SK-N-SH treated with all-trans-retinoic acid at 6 μM for 48 hours (cell line): ENCODE data around the gene USP43.

ENCODE experiments used
- ARNTL ChIP-seq: fragments of 450-650 bp; formaldehyde crosslinking; IDR thresholded peaks from 2 replicates; pipeline ENCODE4 v1.5.0; 2020; ENCODE audit warnings: low read depth, mild to moderate bottlenecking, moderate library complexity, borderline replicate concordance
- BACH2 ChIP-seq: fragments of 250-450 bp; sonication (Bioruptor Pico); IDR thresholded peaks from 2 replicates; pipeline ENCODE4 v1.9.0; 2021; ENCODE audit warnings: mild to moderate bottlenecking, borderline replicate concordance
- GLIS3 ChIP-seq: fragments of 250-450 bp; sonication (Bioruptor Pico); IDR thresholded peaks from 2 replicates; pipeline ENCODE4 v1.5.0; 2020; ENCODE audit warnings: mild to moderate bottlenecking, moderate library complexity
- OSR1 ChIP-seq: fragments of 250-450 bp; sonication (Bioruptor Pico); IDR thresholded peaks from 2 replicates; pipeline ENCODE4 v1.8.0; 2022; ENCODE audit warnings: moderate library complexity, mild to moderate bottlenecking, inconsistent platforms
- PATZ1 ChIP-seq: fragments of 250-450 bp; sonication (Bioruptor Pico); IDR thresholded peaks from 2 replicates; pipeline ENCODE4 v1.8.0; 2020; ENCODE audit warnings: mild to moderate bottlenecking, moderate library complexity, borderline replicate concordance
- PPARA ChIP-seq: fragments of 250-450 bp; sonication (Bioruptor Pico); IDR thresholded peaks from 2 replicates; pipeline ENCODE4 v1.5.0; 2020; ENCODE audit warnings: mild to moderate bottlenecking, borderline replicate concordance
- RARB ChIP-seq: fragments of 250-450 bp; sonication (Bioruptor Pico); IDR thresholded peaks from 2 replicates; pipeline ENCODE4 v1.8.0; 2021; ENCODE audit warnings: mild to moderate bottlenecking, moderate library complexity
- SNAI2 ChIP-seq: fragments of 250-450 bp; sonication (Bioruptor Pico); IDR thresholded peaks from 2 replicates; pipeline ENCODE4 v1.5.0; 2020; ENCODE audit warnings: mild to moderate bottlenecking, moderate library complexity
- TOX ChIP-seq: fragments of 250-450 bp; sonication (Bioruptor Pico); IDR thresholded peaks from 2 replicates; pipeline ENCODE4 v1.8.0; 2021; ENCODE audit warnings: mild to moderate bottlenecking, moderate library complexity, borderline replicate concordance
- ZFP3 ChIP-seq: fragments of 250-450 bp; sonication (Bioruptor Pico); IDR thresholded peaks from 2 replicates; pipeline ENCODE4 v1.5.0; 2020; ENCODE audit warnings: mild to moderate bottlenecking, moderate library complexity
- ZFP30 ChIP-seq: fragments of 450-650 bp; formaldehyde crosslinking; IDR thresholded peaks from 2 replicates; pipeline ENCODE4 v1.5.0; 2022; ENCODE audit warnings: mild to moderate bottlenecking, moderate library complexity
- TF ChIP-seq, protein P1 (sequence below): fragments of 250-450 bp; sonication (Bioruptor Pico); IDR thresholded peaks from 2 replicates; pipeline ENCODE4 v1.5.1; 2020; ENCODE audit warnings: low read depth, mild to moderate bottlenecking, moderate library complexity

- no peak for TF ChIP-seq ARNTL (CRISPR knock-in tag)
- TF ChIP-seq TOX (CRISPR knock-in tag): no peak
- TF ChIP-seq GLIS3: no peak
- no peak for TF ChIP-seq ZFP3 (CRISPR knock-in tag)
- no peak for TF ChIP-seq ZFP30 (CRISPR knock-in tag)
- TF ChIP-seq OSR1 (CRISPR knock-in tag): no peak
- TF ChIP-seq PATZ1 (CRISPR knock-in tag): no peak
- no peak for TF ChIP-seq PPARA (CRISPR knock-in tag)
- no peak for TF ChIP-seq BACH2 (CRISPR knock-in tag)
- TF ChIP-seq, protein P1, sequence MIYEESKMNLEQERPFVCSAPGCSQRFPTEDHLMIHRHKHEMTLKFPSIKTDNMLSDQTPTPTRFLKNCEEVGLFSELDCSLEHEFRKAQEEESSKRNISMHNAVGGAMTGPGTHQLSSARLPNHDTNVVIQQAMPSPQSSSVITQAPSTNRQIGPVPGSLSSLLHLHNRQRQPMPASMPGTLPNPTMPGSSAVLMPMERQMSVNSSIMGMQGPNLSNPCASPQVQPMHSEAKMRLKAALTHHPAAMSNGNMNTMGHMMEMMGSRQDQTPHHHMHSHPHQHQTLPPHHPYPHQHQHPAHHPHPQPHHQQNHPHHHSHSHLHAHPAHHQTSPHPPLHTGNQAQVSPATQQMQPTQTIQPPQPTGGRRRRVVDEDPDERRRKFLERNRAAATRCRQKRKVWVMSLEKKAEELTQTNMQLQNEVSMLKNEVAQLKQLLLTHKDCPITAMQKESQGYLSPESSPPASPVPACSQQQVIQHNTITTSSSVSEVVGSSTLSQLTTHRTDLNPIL (CRISPR knock-in tag): no peak
- no peak for TF ChIP-seq SNAI2 (CRISPR knock-in tag)
- no peak for TF ChIP-seq RARB (CRISPR knock-in tag)
Measured at GRCh38 chr17:9767432-9767991, 122.2 kb downstream of the USP43 start.
